HL-60 (cell line): Measurements from ENCODE around the gene CNST.

Experiments used
- DNase-seq, 2 experiments: peaks; one replicate each; pipeline ENCODE4 v3.0.0-alpha.2; 2010 to 2020; ENCODE audit warnings: low read depth in 1 of 2, low spot score in 1 of 2
- H3K27ac ChIP-seq: fragments of 250-450 bp; sonication (Bioruptor Pico); replicated peaks from 2 replicates; pipeline ENCODE4 v1.5.1; 2020; ENCODE audit warnings: mild to moderate bottlenecking, moderate library complexity
- H3K27me3 ChIP-seq: fragments of 250-450 bp; sonication (Bioruptor Pico); 2 replicates; pipeline ENCODE4 v1.5.1; 2021; ENCODE audit warnings: mild to moderate bottlenecking, moderate library complexity; ENCODE audit not compliant: insufficient read depth, poor library complexity, severe bottlenecking
- H3K4me3 ChIP-seq: replicated peaks from 2 replicates; pipeline ENCODE4 v1.5.1; 2011; ENCODE audit warnings: mild to moderate bottlenecking, control low read depth, low read length; ENCODE audit not compliant: insufficient read depth
- CTCF ChIP-seq: IDR thresholded peaks from one replicate; pipeline ENCODE4 v1.5.1; 2011; ENCODE audit warnings: low read length, control low read depth, inconsistent platforms; ENCODE audit not compliant: insufficient read depth
- GABPA ChIP-seq: IDR thresholded peaks from 2 replicates; pipeline ENCODE4 v1.6.1; 2012; ENCODE audit warnings: low read depth
- POLR2AphosphoS5 ChIP-seq: IDR thresholded peaks from 2 replicates; pipeline ENCODE4 v1.6.1; 2012; ENCODE audit warnings: low read depth
- REST ChIP-seq: IDR thresholded peaks from 2 replicates; pipeline ENCODE4 v1.6.1; 2012; ENCODE audit warnings: low read depth; ENCODE audit not compliant: insufficient replicate concordance
- SPI1 ChIP-seq: IDR thresholded peaks from 2 replicates; pipeline ENCODE4 v1.6.1; 2012; ENCODE audit warnings: low read depth, mild to moderate bottlenecking, borderline replicate concordance

Gene CNST

GRCh38 chr1:246577720-246578106 is 11.5 kb downstream of the CNST start:
- no peak for DNase-seq
- Histone ChIP-seq H3K27me3 (no peaks in the 10 kb centered on the region), H3K27ac (no peak overlapping the region), H3K4me3 (no peak overlapping the region)
- TF ChIP-seq SPI1 = no peak
- no peak for TF ChIP-seq CTCF

- no peak overlapping the region for H3K27ac ChIP-seq
- no peak for DNase-seq
- H3K4me3 ChIP-seq = no peak overlapping the region
- no peak for TF ChIP-seq SPI1
- TF ChIP-seq CTCF = no peak
- TF ChIP-seq REST = no peak
- no peak for TF ChIP-seq POLR2AphosphoS5
- TF ChIP-seq GABPA = no peak
- no peaks in the 10 kb centered on the region for H3K27me3 ChIP-seq
Measured at GRCh38 chr1:246579818-246580217, 13.6 kb downstream of the CNST start.

- TF ChIP-seq SPI1 = no peak
- TF ChIP-seq CTCF = no peak
- TF ChIP-seq POLR2AphosphoS5 = no peak
- no peak for TF ChIP-seq GABPA
- TF ChIP-seq REST = no peak
- no peak for DNase-seq
- no peak overlapping the region for H3K4me3 ChIP-seq
- no peak overlapping the region for H3K27ac ChIP-seq
- no peaks in the 10 kb centered on the region for H3K27me3 ChIP-seq
Measured at GRCh38 chr1:246580497-246581370, 14.5 kb downstream of the CNST start.
